Right kidney (tissue), 1 donor: ENCODE results near the gene C17orf107.
"Not testable (repeated sequence)": the region's sequence is repeated elsewhere in the genome, so short reads cannot be mapped to it uniquely, and the experiment has no call there.

ENCODE experiments used
- DNase-seq: peaks from one replicate; pipeline ENCODE4 v3.0.0-alpha.2; 2016

The C17orf107 gene

DNA sequence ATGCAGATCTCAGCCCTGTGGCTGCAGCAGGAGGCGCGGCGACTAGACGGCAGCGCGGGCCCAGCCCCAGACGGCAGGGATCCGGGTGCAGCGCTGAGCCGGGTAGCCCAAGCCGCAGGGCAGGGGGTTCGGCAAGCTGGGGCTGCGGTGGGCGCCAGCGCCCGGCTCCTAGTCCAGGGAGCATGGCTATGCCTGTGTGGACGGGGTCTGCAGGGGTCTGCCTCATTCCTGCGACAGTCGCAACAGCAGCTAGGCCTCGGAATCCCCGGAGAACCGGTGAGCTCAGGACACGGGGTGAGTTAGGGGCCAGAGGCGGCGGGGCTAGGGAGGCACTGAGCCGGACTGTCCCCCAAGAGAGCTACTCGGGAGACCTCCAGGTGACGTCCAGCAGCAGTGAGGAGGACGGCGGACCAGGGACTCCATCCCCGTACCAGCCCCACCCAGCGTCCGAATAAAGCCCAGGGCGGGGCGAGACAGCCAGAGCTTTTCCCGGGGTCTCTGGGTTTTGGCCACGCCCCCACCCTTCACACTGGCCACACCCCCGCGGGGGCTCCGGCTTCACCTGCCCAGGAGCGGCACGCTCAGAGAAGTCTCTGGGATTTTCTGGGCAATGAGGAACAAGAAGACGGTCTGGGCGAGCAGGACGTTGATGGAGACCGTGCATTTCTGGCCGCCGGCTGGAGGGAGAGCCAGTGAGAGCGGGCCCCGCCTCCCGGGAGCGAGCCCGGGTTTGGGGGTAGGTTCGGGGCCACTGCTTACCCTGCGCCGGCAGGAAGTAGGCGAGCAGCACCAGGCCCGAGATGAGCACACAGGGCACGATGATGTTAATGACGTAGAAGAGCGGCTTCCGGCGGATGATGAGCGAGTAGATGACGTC is 1.1 kb downstream of the C17orf107 start:
- peak; percentile 72 for DNase-seq

DNA sequence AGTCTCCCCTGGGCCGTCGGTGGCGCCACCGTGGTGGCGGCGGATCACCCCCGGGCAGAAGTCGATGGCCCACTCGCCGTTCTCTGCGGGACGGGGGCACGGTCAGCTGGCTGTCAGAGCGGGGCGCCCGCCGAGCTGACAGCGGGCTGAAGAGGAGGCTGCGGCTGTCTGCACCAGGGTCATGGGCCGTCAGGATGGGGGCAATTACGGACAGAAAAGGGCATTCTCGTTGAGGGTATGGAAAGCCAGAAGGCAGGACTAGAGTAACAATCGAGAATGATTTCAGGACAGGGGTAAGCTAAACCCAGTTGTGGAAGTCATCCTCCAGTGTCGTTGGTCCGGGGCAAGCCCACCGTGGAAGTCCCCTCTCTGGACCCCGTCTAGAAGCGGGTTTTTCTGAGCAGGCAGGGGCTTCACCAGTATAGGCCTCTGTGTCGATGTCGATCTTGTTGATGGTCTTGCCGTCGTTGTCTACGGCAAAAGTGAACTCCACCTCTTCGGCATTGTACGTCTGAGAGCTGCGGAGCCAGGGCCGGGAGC is 1.8 kb downstream of the C17orf107 start:
- no peak for DNase-seq

DNA sequence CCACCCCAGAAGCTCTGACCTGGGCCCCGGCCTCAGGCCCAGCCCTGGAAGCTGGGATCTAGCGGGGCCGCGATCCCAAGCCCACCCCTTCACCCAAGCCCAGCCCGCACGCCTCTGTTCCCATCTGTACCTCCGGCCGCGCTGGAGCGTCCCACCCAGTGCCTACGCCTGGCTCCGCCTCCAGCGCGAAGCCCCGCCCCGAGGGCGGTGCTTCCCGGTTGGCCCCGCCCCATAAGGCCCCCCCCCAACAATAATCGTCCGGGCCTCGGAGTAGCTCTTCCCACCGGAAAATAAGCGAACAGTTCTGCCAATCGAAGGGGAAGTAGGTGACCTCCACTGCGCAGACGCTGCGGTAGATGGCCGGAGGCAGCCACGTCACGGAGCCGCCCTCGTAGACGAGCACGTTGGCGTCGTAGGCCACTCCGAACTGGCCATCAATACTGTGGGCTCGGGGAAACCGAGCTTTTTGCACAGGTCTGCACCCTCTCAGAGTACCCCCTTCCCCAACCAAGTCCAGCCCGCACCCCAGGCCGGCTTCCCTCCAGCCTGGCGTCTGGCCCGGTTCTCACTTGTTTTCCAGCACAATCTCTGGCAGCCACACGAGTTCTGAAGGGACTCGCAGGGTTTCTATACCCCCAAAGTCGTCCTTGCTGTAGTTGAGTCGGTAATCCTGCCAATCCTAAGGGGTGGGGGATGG is 2.5 kb downstream of the C17orf107 start:
- DNase-seq = peak; percentile 49

DNA sequence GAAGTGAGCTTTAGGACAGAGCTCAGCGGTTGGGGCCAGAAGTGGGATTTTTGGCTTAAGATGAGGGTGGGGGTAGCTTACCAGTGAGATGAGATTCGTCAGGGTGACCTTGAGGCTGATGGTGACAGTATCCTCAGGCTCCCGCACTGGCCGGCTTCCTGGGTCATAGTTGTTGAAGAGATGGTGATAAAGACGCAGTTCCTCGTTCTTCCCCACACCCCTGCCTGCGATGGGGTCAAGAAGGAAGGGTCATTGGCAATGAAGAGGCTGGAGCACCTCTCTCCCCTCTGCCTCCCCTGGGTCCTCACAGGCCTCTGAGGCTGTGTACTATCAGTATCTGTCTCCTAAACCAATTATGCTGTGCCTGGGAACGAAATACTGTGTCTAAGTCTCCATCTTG is 3.2 kb downstream of the C17orf107 start:
- no peak for DNase-seq

DNA sequence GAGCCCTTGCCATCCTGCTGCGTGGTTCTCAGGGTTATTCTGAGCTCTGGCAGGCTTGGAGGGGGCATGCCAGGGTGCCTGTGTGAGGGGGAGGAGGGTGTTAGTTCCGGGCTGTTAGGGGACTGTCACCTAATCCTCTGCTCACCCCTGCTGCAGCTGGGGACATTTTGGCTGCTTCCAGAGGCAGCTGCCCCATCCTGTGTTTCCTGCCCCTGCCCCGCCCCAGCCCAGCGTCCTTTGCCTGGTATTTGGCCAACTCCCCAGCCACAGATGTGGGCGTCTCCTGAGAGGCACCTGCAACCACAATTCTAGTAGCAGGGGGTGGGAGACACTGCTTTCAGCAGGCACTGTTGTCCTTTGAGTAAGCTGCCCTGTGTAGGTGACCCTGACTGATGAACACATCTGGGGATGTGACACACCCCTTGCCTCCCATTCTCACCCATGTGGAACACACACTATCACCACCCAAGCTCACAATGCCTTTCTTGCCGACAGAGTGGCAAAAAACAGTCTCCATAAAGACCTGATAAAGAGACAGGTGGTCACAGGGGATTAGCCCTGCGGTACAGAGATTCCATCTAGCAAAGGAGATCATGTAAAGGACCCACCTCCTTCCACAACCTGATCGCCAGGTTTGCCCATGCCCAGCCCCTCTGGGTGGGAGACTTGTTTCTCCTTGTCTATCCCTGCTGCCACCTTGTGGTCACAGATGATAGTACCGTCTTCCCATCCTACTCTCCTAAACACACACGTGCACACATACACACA is 3.9 kb downstream of the C17orf107 start, which contains the start of gene CHRNE:
Gene CHRNE (minus strand): TSS at position 48 of the 768 bp plus-strand sequence. CDS start 35 bp downstream, at position 13.
- DNase-seq = peak; percentile 74

DNA sequence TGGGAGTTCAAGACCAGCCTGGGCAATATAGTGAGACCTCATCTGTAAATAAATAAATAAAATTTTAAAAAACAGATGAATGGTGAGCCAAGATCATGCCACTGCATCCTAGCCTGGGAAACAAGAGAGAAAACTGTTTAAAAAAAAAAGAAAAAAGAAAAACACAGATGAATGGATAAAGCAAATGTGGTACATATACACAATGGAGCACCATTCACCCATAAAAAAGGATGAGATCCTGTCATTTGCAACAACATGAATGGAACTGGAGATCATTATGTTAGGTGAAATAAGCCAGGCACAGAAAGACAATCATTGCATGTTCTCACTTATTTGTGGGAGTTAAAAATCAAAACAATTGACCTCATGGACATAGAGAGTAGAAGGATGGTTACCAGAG is 7.3 kb downstream of the C17orf107 start:
- DNase-seq = not testable (repeated sequence)

DNA sequence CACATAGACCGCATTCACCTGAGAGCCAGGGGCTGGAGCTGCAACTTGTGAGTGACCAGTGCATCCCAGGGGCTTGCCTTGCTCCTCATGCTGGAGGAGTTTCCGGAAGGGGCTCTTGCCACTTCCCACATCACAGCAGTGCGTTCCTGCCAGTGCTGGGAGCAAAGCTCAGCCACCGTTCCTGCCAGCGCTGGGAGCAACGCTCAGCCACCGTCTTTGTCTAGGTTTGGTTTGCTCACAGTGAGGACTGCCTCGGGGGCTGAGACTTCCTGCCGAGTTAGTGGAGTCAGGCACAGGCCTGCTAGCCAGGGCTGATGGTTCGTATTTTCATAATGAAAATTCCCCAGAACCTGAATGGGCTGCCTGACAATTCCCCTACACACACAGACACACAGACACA is 9.0 kb downstream of the C17orf107 start:
- DNase-seq = peak; percentile 28

DNA sequence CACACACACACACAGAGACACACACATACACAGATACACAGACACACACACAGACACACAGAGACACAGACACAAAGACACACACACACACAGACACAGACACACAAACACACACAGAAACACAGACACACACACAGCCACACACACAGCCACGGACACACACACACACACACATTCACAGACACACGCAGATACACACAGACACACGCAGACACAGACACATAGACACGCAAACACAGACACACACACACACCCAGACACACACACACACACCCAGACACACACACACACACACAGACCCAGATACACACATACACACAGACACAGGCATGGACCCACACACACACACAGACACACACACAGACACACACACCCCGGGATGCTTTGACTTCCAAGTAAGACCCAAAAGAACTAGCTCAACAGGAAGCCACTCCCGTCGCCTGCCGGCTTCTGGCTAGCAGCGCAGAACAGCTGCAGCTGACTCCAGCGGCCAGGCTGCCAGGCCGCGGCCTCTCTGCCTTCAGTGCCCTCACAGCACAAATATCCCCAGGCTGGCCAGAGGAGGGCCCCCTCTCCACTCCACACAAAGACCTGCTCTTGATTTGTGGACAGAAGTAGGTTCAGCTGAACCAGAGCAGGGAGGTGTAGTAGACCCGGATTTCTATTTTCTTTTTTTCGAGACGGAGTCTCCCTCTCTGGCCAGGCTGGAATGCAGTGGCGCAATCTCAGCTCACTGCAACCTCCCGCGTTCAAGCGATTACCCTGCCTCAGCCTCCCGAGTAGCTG is 9.6 kb downstream of the C17orf107 start:
- DNase-seq = peak; percentile 76

DNA sequence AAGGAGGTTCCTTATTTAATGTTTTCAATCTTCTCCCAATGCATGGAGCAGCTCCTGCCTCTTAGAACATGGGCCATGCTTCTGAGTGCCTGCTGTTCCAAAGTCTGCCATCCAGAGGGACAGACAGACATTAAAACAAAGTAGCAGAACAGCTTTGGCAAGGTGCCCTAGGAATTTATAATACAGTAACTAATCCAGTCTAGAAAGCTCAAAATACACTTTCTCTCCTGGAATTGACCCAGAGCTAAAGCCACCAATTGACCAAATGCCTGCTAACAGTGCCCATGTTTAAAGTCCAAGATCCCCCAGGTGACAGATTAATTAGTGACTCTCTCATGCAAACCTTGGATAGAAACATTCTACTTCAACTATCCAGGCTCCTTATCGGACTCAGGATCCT is 14.7 kb downstream of the C17orf107 start:
- DNase-seq = no peak

DNA sequence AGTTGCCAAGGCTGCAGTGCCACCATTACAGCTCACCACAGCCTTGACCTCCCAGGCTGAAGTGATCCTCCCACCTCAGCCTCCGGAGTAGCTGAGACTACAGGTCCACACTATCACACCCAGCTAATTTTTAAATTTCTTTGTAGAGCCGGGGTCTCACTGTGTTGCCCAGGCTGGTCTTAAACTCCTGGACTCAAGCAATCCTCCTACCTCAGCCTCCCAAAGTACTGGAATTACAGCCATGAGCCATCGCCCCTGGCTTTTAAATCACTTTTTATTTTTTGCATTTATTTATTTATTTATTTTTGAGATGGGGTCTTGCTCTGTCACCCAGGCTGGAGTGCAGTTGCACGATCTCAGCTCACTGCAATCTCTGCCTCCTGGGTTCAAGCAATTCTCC is 15.2 kb downstream of the C17orf107 start:
- not testable (repeated sequence) for DNase-seq

DNA sequence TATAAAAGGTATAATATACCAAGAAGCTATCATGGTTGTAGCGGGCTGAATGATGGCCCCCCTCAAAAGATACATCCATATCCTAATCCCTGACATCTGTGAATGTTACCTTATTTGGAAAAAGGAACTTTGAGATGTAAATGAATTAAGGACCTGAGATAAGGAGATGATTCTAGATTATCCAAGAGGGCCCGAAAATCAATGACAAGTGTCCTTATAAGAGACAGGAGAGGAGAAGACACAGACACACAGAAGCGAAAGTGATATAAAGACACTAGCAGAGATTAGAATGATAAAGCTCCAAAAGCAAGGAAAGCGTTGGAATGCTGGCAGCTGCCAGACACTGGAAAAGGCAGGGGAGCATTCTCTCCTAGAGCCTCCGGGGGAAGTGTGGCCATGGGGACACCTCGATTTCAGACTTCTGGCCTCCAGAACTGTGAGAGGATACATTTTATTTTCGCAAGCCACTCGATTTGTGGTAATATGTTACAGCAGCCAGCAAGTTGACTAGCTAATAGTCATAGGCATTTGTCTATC is 20.2 kb downstream of the C17orf107 start:
- DNase-seq = no peak

DNA sequence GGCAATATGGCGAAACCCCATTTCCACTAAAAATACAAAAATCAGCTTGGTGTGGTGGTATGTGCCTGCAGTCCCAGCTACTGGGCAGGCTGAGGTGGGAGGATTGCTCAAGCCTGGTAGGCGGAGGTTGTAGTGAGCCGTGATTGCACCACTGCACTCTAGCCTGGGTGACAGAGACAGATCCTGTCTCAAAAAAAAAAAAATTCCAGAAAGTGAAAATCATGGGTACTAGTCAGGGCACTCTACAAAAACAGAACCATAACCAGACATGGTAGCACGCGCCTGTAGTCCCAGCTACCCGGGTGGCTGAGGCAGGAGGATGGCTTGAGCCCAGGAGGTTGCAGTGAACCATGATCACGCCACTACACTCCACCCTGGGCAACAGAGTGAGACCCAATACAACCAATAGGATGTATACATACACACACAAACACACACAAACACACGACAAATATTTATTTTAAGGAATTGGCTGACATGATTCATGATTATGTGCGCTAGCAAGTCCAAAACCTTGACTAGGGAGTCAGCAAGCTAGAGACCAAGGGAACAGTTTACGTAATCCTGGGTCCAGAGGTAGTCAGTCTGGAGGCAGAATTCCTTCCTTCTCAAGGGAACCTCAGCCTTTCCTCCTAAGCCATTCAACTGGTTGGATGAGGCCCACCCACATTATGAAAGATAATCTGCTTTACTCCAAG is 21.2 kb downstream of the C17orf107 start:
- no peak for DNase-seq

DNA sequence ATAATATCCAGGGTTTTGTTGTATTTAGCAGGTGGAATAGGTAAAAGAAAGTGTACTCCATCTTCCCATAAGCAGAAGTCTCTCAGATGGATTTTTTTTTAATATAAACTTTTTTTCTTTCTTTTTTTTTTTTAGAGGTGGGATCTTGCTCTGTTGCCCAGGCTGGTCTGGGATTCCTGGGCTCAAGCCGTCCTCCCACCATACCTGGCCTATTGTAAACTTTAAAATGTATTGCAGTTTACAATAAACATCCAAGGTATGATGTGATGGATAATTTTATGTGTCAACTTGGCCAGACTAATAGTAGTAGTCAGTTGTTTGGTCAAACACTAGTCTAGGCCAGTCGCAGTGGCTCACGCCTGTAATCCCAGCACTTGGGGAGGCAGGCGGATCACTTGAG is 22.0 kb downstream of the C17orf107 start:
- DNase-seq = no peak

DNA sequence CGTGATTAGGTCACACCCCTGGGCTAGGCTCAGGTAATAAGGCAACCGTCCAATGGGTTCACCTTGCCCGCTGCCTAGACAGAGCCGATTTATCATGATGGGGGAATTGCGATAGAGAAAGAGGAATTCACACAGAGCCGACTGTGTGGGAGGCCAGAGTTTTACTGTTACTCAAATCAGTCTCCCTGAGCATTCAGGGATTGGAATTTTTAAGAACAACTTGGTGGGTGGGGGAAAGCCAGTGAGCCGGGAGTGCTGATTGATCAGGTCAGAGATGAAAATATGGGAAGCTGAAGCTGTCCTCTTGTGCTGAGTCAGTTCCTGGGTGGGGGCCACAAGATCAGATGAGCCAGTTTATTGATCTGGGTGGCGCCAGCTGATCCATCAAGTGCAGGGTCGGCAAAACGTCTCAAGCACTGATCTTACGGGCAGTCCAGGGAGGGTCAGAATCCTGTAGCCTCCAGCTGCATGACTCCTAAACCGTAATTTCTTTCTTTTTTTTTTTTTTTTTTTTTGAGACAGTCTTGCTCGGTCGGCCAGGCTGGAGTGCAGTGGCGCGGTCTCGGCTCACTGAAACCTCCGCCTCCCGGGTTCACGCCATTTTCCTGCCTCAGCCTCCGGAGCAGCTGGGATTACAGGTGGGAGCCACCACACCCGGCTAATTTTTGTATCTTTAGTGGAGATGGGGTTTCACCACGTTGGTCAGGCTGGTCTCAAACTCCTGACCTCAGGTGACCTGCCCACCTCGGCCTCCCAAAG is 27.4 kb downstream of the C17orf107 start:
- not testable (repeated sequence) for DNase-seq

DNA sequence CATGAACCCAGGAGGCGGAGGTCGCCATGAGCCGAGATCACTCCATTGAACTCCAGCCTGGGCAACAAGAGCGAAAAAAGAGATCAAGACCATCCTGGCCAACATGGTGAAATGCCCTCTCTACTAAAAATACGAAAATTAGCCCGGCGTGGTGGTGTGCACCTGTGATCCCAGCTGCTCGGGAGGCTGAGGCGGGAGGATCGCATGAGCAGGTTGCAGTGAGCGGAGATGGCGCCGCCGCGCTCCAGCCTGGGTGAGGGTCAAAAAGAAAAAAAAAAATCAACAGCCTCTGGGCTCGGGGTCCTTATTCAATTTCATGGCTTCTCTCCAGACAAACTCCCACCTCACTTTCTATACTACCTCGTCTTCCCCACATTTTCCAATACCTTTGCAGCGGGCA is 29.5 kb downstream of the C17orf107 start:
- DNase-seq = no peak

DNA sequence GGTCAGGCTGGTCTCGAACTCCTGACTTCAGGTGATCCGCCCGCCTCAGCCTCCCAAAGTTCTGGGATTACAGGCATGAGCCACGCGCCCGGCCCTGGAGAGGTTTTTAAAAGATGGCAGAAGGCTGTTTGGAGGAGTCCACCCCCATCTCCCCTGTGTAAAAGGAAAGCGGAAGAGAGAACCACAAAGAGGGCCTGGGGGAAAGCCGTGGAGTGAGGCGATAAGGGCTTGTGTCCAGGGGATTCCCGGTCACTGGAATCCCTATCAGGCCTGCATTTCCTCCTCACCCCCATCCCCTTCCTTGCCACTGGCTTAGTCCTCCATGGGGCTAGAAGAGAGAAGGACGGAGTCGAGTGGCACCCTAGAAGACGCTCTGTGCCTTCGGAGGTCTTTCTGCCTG is 32.6 kb downstream of the C17orf107 start, which contains the start of gene GP1BA:
Gene GP1BA (plus strand): TSS at position 315 of the 400 bp plus-strand sequence. CDS start 328 bp downstream, outside the sequence.
- no peak for DNase-seq

DNA sequence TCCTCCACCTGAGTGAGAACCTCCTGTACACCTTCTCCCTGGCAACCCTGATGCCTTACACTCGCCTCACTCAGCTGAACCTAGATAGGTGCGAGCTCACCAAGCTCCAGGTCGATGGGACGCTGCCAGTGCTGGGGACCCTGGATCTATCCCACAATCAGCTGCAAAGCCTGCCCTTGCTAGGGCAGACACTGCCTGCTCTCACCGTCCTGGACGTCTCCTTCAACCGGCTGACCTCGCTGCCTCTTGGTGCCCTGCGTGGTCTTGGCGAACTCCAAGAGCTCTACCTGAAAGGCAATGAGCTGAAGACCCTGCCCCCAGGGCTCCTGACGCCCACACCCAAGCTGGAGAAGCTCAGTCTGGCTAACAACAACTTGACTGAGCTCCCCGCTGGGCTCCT is 33.4 kb downstream of the C17orf107 start:
- DNase-seq = no peak

DNA sequence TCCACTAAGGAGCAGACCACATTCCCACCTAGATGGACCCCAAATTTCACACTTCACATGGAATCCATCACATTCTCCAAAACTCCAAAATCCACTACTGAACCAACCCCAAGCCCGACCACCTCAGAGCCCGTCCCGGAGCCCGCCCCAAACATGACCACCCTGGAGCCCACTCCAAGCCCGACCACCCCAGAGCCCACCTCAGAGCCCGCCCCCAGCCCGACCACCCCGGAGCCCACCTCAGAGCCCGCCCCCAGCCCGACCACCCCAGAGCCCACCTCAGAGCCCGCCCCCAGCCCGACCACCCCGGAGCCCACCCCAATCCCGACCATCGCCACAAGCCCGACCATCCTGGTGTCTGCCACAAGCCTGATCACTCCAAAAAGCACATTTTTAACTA is 34.3 kb downstream of the C17orf107 start:
- DNase-seq = no peak

DNA sequence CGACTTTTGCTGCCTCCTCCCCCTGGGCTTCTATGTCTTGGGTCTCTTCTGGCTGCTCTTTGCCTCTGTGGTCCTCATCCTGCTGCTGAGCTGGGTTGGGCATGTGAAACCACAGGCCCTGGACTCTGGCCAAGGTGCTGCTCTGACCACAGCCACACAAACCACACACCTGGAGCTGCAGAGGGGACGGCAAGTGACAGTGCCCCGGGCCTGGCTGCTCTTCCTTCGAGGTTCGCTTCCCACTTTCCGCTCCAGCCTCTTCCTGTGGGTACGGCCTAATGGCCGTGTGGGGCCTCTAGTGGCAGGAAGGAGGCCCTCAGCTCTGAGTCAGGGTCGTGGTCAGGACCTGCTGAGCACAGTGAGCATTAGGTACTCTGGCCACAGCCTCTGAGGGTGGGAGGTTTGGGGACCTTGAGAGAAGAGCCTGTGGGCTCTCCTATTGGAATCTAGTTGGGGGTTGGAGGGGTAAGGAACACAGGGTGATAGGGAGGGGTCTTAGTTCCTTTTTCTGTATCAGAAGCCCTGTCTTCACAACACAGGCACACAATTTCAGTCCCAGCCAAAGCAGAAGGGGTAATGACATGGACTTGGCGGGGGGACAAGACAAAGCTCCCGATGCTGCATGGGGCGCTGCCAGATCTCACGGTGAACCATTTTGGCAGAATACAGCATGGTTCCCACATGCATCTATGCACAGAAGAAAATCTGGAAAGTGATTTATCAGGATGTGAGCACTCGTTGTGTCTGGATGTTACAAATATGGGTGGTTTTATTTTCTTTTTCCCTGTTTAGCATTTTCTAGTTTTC is 35.0 kb downstream of the C17orf107 start:
- peak; percentile 27 for DNase-seq
